22Rv1 (cell line): ENCODE measurements around the gene NEMP1.

ENCODE experiments used
- H3K27ac ChIP-seq: fragments of 450-650 bp; 2 replicates; pipeline ENCODE4 v1.5.1; 2017
- CTCF ChIP-seq: fragments of 450-650 bp; IDR thresholded peaks from 2 replicates; pipeline ENCODE4 v1.5.1; 2017; ENCODE audit warnings: mild to moderate bottlenecking
- ZFX ChIP-seq: fragments of 450-650 bp; IDR thresholded peaks from 2 replicates; pipeline ENCODE4 v1.6.1; 2017; ENCODE audit warnings: antibody characterized with exemption, borderline replicate concordance

NEMP1 gene

GRCh38 chr12:57096748-57097553 is 18.4 kb upstream of the NEMP1 start:
- TF ChIP-seq CTCF: no peak
- TF ChIP-seq ZFX: no peak
- peak overlapping the region; percentile 47 for H3K27ac ChIP-seq

DNA sequence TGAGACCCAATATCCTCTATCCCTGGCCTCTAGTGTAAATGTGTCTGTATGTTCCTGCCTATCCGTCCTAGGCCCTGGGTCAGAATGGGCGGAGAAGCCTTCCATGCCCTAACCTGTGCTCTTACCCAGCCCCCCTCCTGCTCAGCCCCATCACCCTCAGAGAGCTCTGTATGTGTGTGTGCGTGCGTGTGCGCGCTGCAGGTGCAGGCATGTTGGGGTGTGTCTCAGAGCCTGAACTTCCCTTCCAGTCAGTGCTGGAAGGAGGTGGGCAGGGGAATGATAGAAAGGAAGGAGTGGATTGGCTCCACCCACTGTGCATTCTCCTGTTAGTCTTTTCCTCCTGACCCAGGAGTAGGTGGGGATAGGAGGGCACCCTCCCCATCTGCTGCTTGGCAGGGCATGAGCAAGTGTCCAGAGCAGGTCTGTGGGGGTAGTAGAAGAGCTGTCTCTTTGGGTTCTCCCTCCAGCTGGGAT is 17.5 kb upstream of the NEMP1 start:
- no peak for TF ChIP-seq ZFX
- H3K27ac ChIP-seq: peak overlapping the region; percentile 47

DNA sequence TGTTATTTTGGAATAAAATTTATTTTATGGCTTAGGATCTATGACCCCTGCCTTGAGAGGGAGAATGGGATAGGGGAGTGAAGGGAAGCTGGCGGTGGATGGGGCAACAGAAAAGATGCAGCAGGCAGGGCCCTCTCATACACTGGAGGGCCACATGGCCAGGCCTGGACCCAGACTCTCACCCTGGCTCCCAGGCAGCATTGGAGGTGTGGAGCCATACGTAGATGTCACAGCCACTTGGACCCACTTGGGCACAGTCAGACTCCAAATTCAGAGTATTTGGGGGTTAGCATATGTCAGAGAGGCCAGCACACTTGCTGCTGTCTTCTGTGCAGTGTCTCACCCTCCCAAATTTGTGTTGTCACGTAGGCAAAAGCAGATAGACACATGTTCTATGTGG is 16.8 kb upstream of the NEMP1 start:
- TF ChIP-seq ZFX (no peak), CTCF (no peak)
- H3K27ac ChIP-seq: peak overlapping the region; percentile 47

GRCh38 chr12:57094208-57095160 is 15.9 kb upstream of the NEMP1 start:
- peak overlapping the region; percentile 47 for H3K27ac ChIP-seq
- no peak for TF ChIP-seq CTCF

DNA sequence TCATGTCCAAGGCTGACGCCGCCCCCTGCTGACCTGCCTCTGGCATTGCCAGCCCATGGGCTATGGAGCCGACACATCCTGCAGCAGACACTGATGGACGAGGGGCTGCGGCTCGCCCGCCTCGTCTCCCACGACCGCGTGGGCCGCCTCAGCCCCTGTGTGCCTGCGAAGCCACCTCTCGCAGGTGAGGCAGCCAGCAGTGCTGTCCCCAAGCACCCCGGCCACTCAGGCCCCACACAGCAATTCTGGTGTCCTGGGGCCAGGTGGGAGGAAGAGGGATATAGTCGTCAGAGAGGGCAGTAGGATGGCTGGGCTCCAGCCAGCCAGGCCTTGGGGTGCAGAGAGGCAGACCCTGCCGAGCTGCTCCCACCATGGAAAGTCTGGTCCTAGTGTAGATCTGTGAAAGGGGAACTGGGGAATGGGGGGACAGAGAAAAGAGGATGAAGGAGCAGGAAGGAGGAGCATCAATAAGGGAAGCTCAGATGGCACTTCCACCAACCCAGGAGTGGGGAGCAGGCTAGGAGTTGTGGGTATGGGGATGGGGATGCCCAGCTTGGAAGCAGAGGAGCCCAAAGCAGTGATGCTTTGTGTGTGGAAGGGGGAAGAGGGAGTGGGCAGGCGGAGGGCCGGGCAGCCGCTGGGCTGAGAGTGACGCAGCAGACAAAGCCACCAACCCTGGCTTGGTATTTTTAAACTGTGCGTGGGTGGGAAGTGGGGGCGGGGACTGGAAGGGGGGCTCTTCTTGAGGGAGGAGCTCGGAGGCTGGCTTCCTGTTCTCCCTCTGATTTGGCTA is 15.0 kb upstream of the NEMP1 start:
- H3K27ac ChIP-seq: peak overlapping the region; percentile 47; the same call in 1 of the 2 replicates
- TF ChIP-seq ZFX: no peak
- peak; percentile 87 for TF ChIP-seq CTCF

DNA sequence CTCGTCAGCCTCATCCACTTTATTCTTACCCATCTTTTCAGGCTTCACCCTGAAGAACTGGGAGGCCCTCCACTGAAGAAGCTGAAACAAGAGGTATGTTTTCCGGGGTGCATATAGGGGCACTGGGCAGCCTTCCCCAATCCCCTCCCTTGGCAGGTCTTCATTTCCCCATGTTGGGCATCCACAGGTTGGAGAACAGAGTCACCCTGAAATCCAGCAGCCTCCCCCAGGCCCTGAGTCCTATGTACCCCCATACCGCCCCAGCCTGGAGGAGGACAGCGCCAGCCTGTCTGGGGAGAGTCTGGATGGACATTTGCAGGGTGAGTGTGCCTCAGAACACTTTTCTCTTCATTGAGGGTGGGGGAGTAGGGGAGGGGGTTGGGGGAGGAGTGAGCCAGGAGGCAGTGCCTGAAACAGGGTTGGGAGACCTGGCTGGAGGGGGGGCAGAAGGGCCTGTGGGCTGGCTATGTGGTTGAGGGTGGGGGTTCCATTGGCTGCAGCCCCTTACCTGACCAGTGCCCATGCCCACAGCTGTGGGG is 14.4 kb upstream of the NEMP1 start:
- H3K27ac ChIP-seq: peak overlapping the region; percentile 97; the same call in 1 of the 2 replicates
- TF ChIP-seq CTCF (no peak), ZFX (no peak)

DNA sequence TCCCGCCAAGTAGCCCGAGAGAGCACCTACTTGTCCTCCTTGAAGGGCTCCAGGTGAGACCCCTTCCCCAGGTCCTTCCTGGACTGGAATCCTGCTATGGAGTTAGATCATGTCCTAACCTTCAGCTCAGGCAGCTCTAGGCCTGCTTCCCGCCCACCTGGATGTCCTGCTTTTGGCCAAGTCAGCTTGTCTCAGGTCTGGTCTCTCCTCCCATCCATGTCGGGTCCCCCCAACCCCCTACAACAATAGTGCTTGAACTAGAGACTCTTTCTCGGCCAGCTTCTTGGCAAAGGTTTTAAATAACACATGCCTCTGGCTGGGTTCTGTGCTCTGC is 13.9 kb upstream of the NEMP1 start:
- TF ChIP-seq CTCF: no peak
- TF ChIP-seq ZFX: no peak
- peak overlapping the region; percentile 97; the same call in 1 of the 2 replicates for H3K27ac ChIP-seq
